ENCODE measurements around the gene RRH.

GRCh38 chr4:109876634-109877265 is 49.0 kb downstream of the RRH start:
- no peak for TF ChIP-seq CTCF (IDR thresholded peaks at IDR 0.05)
- no peak for TF ChIP-seq POLR2A (IDR thresholded peaks at IDR 0.05)
